Transverse colon (tissue), 4 donors: ENCODE measurements around the gene GALNT11.

Source experiments
- EP300 ChIP-seq: sonication (generic); formaldehyde crosslinking; IDR thresholded peaks from one replicate; pipeline ENCODE4 v1.6.1; 2017; ENCODE audit warnings: antibody characterized with exemption, low read depth
- POLR2A ChIP-seq: fragments of 450-650 bp; IDR thresholded peaks from one replicate; pipeline ENCODE4 v1.6.1; 2016; ENCODE audit warnings: antibody characterized with exemption, mild to moderate bottlenecking, moderate library complexity
- POLR2AphosphoS5 ChIP-seq, 3 donors: sonication (generic); formaldehyde crosslinking; IDR thresholded peaks; one replicate each; pipeline ENCODE4 v1.6.1; 2016; ENCODE audit warnings: antibody characterized with exemption in 3 of 3
- TF ChIP-seq, protein P1 (sequence below), 5 experiments: fragments of 200-600 bp in 3 of 5; fragments of 450-650 bp in 2 of 5; sonication (generic) in 3 of 5; IDR thresholded peaks; 1 replicate in 2 of 5; 2 replicates in 3 of 5; pipeline ENCODE4 v1.5.1; 2016 to 2017; ENCODE audit warnings: antibody characterized with exemption in 5 of 5, inconsistent platforms in 3 of 5, mild to moderate bottlenecking in 2 of 5, moderate library complexity in 1 of 5

DNA sequence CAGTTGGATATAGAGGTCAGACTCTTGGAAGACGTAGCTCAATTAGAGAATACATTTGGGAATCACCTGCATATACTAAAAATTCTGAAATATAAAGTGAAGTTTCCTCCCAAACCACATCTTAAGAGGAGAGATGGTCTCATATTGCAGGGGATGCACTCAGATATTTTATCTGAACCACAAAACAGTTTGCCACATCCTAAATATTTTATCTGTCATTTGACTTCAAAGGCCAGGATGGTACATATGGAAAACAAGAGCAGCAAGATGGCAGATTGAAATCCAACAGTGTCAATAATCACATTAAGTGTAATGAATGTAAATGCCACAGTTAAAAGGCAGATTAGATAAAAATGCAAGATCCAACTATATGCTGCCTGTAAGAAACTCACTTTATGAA is 97.1 kb downstream of the GALNT11 start:
- no peak for TF ChIP-seq POLR2A
- no peak for TF ChIP-seq POLR2AphosphoS5 (IDR thresholded peaks at IDR 0.05)
- TF ChIP-seq, protein P1, sequence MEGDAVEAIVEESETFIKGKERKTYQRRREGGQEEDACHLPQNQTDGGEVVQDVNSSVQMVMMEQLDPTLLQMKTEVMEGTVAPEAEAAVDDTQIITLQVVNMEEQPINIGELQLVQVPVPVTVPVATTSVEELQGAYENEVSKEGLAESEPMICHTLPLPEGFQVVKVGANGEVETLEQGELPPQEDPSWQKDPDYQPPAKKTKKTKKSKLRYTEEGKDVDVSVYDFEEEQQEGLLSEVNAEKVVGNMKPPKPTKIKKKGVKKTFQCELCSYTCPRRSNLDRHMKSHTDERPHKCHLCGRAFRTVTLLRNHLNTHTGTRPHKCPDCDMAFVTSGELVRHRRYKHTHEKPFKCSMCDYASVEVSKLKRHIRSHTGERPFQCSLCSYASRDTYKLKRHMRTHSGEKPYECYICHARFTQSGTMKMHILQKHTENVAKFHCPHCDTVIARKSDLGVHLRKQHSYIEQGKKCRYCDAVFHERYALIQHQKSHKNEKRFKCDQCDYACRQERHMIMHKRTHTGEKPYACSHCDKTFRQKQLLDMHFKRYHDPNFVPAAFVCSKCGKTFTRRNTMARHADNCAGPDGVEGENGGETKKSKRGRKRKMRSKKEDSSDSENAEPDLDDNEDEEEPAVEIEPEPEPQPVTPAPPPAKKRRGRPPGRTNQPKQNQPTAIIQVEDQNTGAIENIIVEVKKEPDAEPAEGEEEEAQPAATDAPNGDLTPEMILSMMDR (IDR thresholded peaks at IDR 0.05), result no peak
- TF ChIP-seq EP300, result no peak
